WI38 (cell line): ENCODE data around the gene KRT35.

ENCODE experiments used
- H3K4me3 ChIP-seq: 2 replicates; pipeline ENCODE4 v1.5.1; 2011; ENCODE audit warnings: low read depth, mild to moderate bottlenecking, control low read depth, low read length
- CTCF ChIP-seq: IDR thresholded peaks from 2 replicates; pipeline ENCODE4 v1.5.1; 2012; ENCODE audit warnings: low read depth, mild to moderate bottlenecking, control low read depth, low read length

The KRT35 gene

GRCh38 chr17:41474863-41475262 is 6.1 kb downstream of the KRT35 start:
- no peak for TF ChIP-seq CTCF
- H3K4me3 ChIP-seq: no peak overlapping the region

- no peak for TF ChIP-seq CTCF
- no peak overlapping the region for H3K4me3 ChIP-seq
Observed at GRCh38 chr17:41468346-41468745, 12.6 kb downstream of the KRT35 start.

- TF ChIP-seq CTCF: no peak
- H3K4me3 ChIP-seq: no peak overlapping the region
Observed at GRCh38 chr17:41467561-41467960, 13.4 kb downstream of the KRT35 start.

GRCh38 chr17:41466988-41467387 is 14.0 kb downstream of the KRT35 start, which contains the start of gene KRT32:
Gene KRT32, minus strand, starts transcription at chr17:41467386. Its CDS starts 61 bp downstream, at chr17:41467325.
- no peak for TF ChIP-seq CTCF
- H3K4me3 ChIP-seq: no peak within 1 kb of the TSS

- H3K4me3 ChIP-seq: no peak overlapping the region
- no peak for TF ChIP-seq CTCF
Observed at GRCh38 chr17:41464682-41465081, 16.3 kb downstream of the KRT35 start.

- H3K4me3 ChIP-seq: no peak overlapping the region
- TF ChIP-seq CTCF: no peak
Observed at GRCh38 chr17:41464173-41464572, 16.8 kb downstream of the KRT35 start.

- H3K4me3 ChIP-seq: no peak overlapping the region
- no peak for TF ChIP-seq CTCF
Observed at GRCh38 chr17:41463746-41464145, 17.2 kb downstream of the KRT35 start.
